AG10803 (cell line): ENCODE data around the gene LAPTM5.

ENCODE experiments used
- DNase-seq: peaks from one replicate; pipeline ENCODE4 v3.0.0; 2010; ENCODE audit warnings: low read depth
- H3K4me3 ChIP-seq: 2 replicates; pipeline ENCODE4 v1.5.1; 2011; ENCODE audit warnings: mild to moderate bottlenecking, low read length, control low read depth
- CTCF ChIP-seq: conservative IDR thresholded peaks from 2 replicates; pipeline ENCODE4 v1.5.1; 2011; ENCODE audit warnings: mild to moderate bottlenecking, low read length, control low read depth, inconsistent platforms

Gene LAPTM5

GRCh38 chr1:30725450-30726095, 32.0 kb downstream of the LAPTM5 start:
- no peak for TF ChIP-seq CTCF
- no peak for DNase-seq

GRCh38 chr1:30724655-30725421, 32.7 kb downstream of the LAPTM5 start:
- H3K4me3 ChIP-seq = no peak overlapping the region
- DNase-seq = no peak
- TF ChIP-seq CTCF = no peak

More at GRCh38 chr1:30725450-30726095, 32.0 kb downstream of the LAPTM5 start:
- H3K4me3 ChIP-seq = no peak overlapping the region

- TF ChIP-seq CTCF = peak; percentile 13
- H3K4me3 ChIP-seq = no peak overlapping the region
- DNase-seq = no peak
These were observed 33.4 kb downstream of the LAPTM5 start for GRCh38 chr1:30724175-30724574.

- no peak within 1 kb of the TSS for H3K4me3 ChIP-seq
- DNase-seq = no peak
- TF ChIP-seq CTCF = no peak
These were observed 34.2 kb downstream of the LAPTM5 start, which contains the start of gene MATN1 for GRCh38 chr1:30723331-30723755. Gene MATN1 (minus strand): TSS chr1:30723585. CDS start chr1:30723551, 34 bp downstream.

- no peak overlapping the region for H3K4me3 ChIP-seq
- DNase-seq = no peak
- no peak for TF ChIP-seq CTCF
These were observed 35.6 kb downstream of the LAPTM5 start for GRCh38 chr1:30721812-30722537.

- no peak for TF ChIP-seq CTCF
- DNase-seq = no peak
- H3K4me3 ChIP-seq = no peak overlapping the region
These were observed 36.2 kb downstream of the LAPTM5 start for GRCh38 chr1:30721341-30721793.
